CD14-positive monocyte (primary cell): ENCODE results near the gene HECW1. TPM values are rescaled to one million over a fixed set of nuclear protein-coding genes. Genes with fewer than 3 reads are reported as not detected.

Source experiments
- DNase-seq, 3 donors: peaks; one replicate each; pipeline ENCODE4 v3.0.0-alpha.2; 2011 to 2022
- H2AFZ ChIP-seq: 2 replicates; pipeline ENCODE4 v1.6.0; 2012; ENCODE audit warnings: mild to moderate bottlenecking, low read depth, low read length, inconsistent platforms; ENCODE audit not compliant: insufficient read depth, poor library complexity, severe bottlenecking
- H3K27ac ChIP-seq, 2 donors: 1 replicate in 1 of 2; 2 replicates in 1 of 2; pipeline ENCODE4 v1.5.1; 2012 to 2013; ENCODE audit warnings: low read length in 2 of 2, control low read depth in 1 of 2, inconsistent platforms in 1 of 2, low read depth in 1 of 2, mild to moderate bottlenecking in 1 of 2
- H3K27me3 ChIP-seq, 2 donors: one replicate each; pipeline versions ENCODE4 v1.6.0 to v1.6.1; 2011 to 2013; ENCODE audit warnings: low read length in 2 of 2; ENCODE audit not compliant: control insufficient read depth in 2 of 2, insufficient read depth in 2 of 2
- H3K36me3 ChIP-seq, 2 donors: replicated peaks in 1 of 2; 1 replicate in 1 of 2; 2 replicates in 1 of 2; pipeline versions ENCODE4 v1.5.1 to v1.6.1; 2012 to 2013; ENCODE audit warnings: low read length in 2 of 2, control low read depth in 1 of 2, inconsistent platforms in 1 of 2, mild to moderate bottlenecking in 1 of 2; ENCODE audit not compliant: insufficient read depth in 2 of 2, control insufficient read depth in 1 of 2
- H3K4me1 ChIP-seq, 2 donors: 1 replicate in 1 of 2; 2 replicates in 1 of 2; pipeline versions ENCODE4 v1.5.1 to v1.6.1; 2012 to 2013; ENCODE audit warnings: low read length in 2 of 2, control low read depth in 1 of 2, inconsistent platforms in 1 of 2, mild to moderate bottlenecking in 1 of 2, moderate library complexity in 1 of 2; ENCODE audit not compliant: insufficient read depth in 2 of 2, control insufficient read depth in 1 of 2
- H3K4me2 ChIP-seq: replicated peaks from 2 replicates; pipeline ENCODE3; 2012; ENCODE audit warnings: low read length, moderate library complexity, mild to moderate bottlenecking; ENCODE audit not compliant: poor library complexity, severe bottlenecking; ENCODE audit errors: extremely low read depth
- H3K4me3 ChIP-seq, 3 experiments: fragments of 200-600 bp in 1 of 3; sonication (generic) in 1 of 3; replicated peaks in 1 of 3; 1 replicate in 2 of 3; 2 replicates in 1 of 3; pipeline ENCODE4 v1.5.1; 2011 to 2013; ENCODE audit warnings: low read length in 3 of 3, mild to moderate bottlenecking in 3 of 3, control low read depth in 2 of 3, low read depth in 2 of 3, inconsistent platforms in 1 of 3, moderate library complexity in 1 of 3
- H3K79me2 ChIP-seq: 2 replicates; pipeline ENCODE4 v1.6.0; 2012; ENCODE audit warnings: mild to moderate bottlenecking, control low read depth, inconsistent platforms, low read length, moderate library complexity; ENCODE audit not compliant: insufficient read depth
- H3K9ac ChIP-seq: 2 replicates; pipeline ENCODE4 v1.6.0; 2017; ENCODE audit warnings: low read length, mild to moderate bottlenecking; ENCODE audit not compliant: insufficient read depth, poor library complexity, severe bottlenecking
- H3K9me3 ChIP-seq, 2 donors: replicated peaks in 1 of 2; 1 replicate in 1 of 2; 2 replicates in 1 of 2; pipeline versions ENCODE4 v1.5.1 to v1.6.1; 2012 to 2013; ENCODE audit warnings: low read length in 2 of 2, control low read depth in 1 of 2; ENCODE audit not compliant: control insufficient read depth in 1 of 2, insufficient read depth in 1 of 2
- H4K20me1 ChIP-seq: 2 replicates; pipeline ENCODE4 v1.6.0; 2012; ENCODE audit warnings: mild to moderate bottlenecking, low read length, control low read depth, moderate library complexity; ENCODE audit not compliant: insufficient read depth
- H3K27ac Mint-ChIP-seq, 7 donors: one replicate each; pipeline ENCODE4 v1.8.0; 2020; ENCODE audit warnings: mild to moderate bottlenecking in 7 of 7, mixed read lengths in 7 of 7, moderate library complexity in 6 of 7, inconsistent platforms in 2 of 7
- H3K27me3 Mint-ChIP-seq, 3 donors: one replicate each; pipeline ENCODE4 v1.8.0; 2021 to 2022; ENCODE audit warnings: low read depth in 3 of 3, mild to moderate bottlenecking in 3 of 3, mixed read lengths in 3 of 3, moderate library complexity in 3 of 3, inconsistent platforms in 1 of 3
- H3K36me3 Mint-ChIP-seq, 2 donors: one replicate each; pipeline ENCODE4 v1.8.0; 2020; ENCODE audit warnings: mixed read lengths in 2 of 2, inconsistent platforms in 1 of 2, mild to moderate bottlenecking in 1 of 2
- H3K4me1 Mint-ChIP-seq: one replicate; pipeline ENCODE4 v1.8.0; 2020; ENCODE audit warnings: mild to moderate bottlenecking, mixed read lengths
- H3K4me3 Mint-ChIP-seq, 2 donors: one replicate each; pipeline ENCODE4 v1.8.0; 2020; ENCODE audit warnings: mild to moderate bottlenecking in 2 of 2, mixed read lengths in 2 of 2, moderate library complexity in 1 of 2
- H3K9me3 Mint-ChIP-seq, 7 donors: one replicate each; pipeline ENCODE4 v1.8.0; 2020 to 2022; ENCODE audit warnings: mixed read lengths in 7 of 7, mild to moderate bottlenecking in 6 of 7, moderate library complexity in 6 of 7, inconsistent platforms in 2 of 7
- CTCF ChIP-seq: fragments of 200-600 bp; IDR thresholded peaks from one replicate; pipeline ENCODE4 v1.8.0; 2022; ENCODE audit warnings: antibody characterized with exemption, mild to moderate bottlenecking
- WGBS: methylation state at CpG from one replicate; pipeline ENCODE4 v1.1.5; 2013; ENCODE audit warnings: missing lambda C conversion rate; ENCODE audit not compliant: insufficient coverage; 5-methylcytosine and 5-hydroxymethylcytosine counted together
- intact Hi-C, 2 donors: fragments of 100-400 bp; cut with micrococcal nuclease; formaldehyde crosslinking; loops; one replicate each; pipeline versions ENCODE4 v1.15.0 to v1.15.1; 2023
- polyA plus RNA-seq, 3 donors: library from polyadenylated mRNA; depleted of rRNA in 1 of 3; unstranded in 2 of 3; stranded (reverse) in 1 of 3; fragments of 300-500 nt in 2 of 3; fragments of >200 nt in 1 of 3; fragmentation: Illumina TruSeq in 2 of 3; gene quantifications; 1 replicate in 2 of 3; 2 replicates in 1 of 3; pipeline ENCODE4 v1.2.3, GENCODE V29; 2012 to 2021

HECW1 gene
- polyA plus RNA-seq, 3 donors = not detected

GRCh38 chr7:43139137-43139536 lies 26.7 kb downstream of the HECW1 start:
- Mint-ChIP-seq H3K4me1 (no peaks in the 10 kb centered on the region), H3K36me3 (no peaks in the 10 kb centered on the region), H3K27me3 (peaks cover 0 to 22% (median 9%) of the 10 kb centered on the region in 3 donors), H3K4me3 (no peak overlapping the region), H3K9me3 (peaks cover 0 to 3% (median 2%) of the 10 kb centered on the region in 7 donors), H3K27ac (no peak overlapping the region)
- DNase-seq = no peak
- intact Hi-C loops = no loop called here
- no peaks in the 10 kb centered on the region for H3K36me3 ChIP-seq
- no peak overlapping the region for H2AFZ ChIP-seq
- no peaks in the 10 kb centered on the region for H3K79me2 ChIP-seq
- no peak overlapping the region for H3K4me2 ChIP-seq
- no peaks in the 10 kb centered on the region for H4K20me1 ChIP-seq
- no peaks in the 10 kb centered on the region for H3K9me3 ChIP-seq
- TF ChIP-seq CTCF = no peak
- H3K4me1 ChIP-seq = no peaks in the 10 kb centered on the region
- H3K27ac ChIP-seq = no peak overlapping the region
- H3K9ac ChIP-seq = no peak overlapping the region
- WGBS = no CpG with 5 or more reads among the region's 2 CpGs
- H3K27me3 ChIP-seq = peaks cover 0 to 2% of the 10 kb centered on the region in 2 donors
- no peak overlapping the region for H3K4me3 ChIP-seq

DNA sequence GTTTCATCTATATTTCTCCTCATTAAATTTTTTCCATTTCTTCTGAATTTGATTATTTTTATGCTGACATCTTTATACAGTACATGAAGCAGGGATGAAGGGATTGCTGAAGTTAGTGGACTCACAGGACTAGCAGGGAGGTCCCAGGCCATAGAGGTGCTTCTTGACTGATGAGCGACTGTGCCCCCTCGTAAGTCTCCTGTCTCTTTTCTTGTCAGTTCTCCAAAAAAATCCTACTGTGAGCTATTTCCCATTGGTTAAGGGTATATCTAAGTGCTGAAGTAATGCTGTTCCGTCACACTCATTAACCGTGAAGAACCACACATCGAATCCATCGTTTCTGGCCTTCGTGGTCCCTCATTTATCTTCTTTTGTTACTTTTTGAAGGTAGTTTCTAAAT lies 27.7 kb downstream of the HECW1 start:
- WGBS = 97% methylated on average over 4 of the region's 7 CpGs
- Histone ChIP-seq H3K4me1 (no peaks in the 10 kb centered on the region), H3K79me2 (no peaks in the 10 kb centered on the region), H2AFZ (no peak overlapping the region), H3K4me2 (no peak overlapping the region), H3K27ac (no peak overlapping the region), H3K36me3 (no peaks in the 10 kb centered on the region), H3K9ac (no peak overlapping the region), H3K4me3 (no peak overlapping the region), H4K20me1 (no peaks in the 10 kb centered on the region), H3K9me3 (no peaks in the 10 kb centered on the region), H3K27me3 (peaks cover 0 to 1% of the 10 kb centered on the region in 2 donors)
- peaks cover 0 to 3% (median 2%) of the 10 kb centered on the region in 7 donors for H3K9me3 Mint-ChIP-seq
- peaks cover 0 to 18% (median 6%) of the 10 kb centered on the region in 3 donors for H3K27me3 Mint-ChIP-seq
- TF ChIP-seq CTCF = no peak
- no peak overlapping the region for H3K4me3 Mint-ChIP-seq
- no peaks in the 10 kb centered on the region for H3K36me3 Mint-ChIP-seq
- no peak for DNase-seq
- H3K4me1 Mint-ChIP-seq = no peaks in the 10 kb centered on the region
- no peak overlapping the region for H3K27ac Mint-ChIP-seq
- intact Hi-C loops = no loop called here
